HepG2 (cell line): ENCODE results near the gene SMYD5. TPM values are rescaled to one million over a fixed set of nuclear protein-coding genes. Genes with fewer than 3 reads are reported as not detected.
A peak's percentile ranks its signal among the peaks of the same experiment; 100 is the strongest.

Experiments used
- PAXIP1 ChIP-seq: sonication (generic); formaldehyde crosslinking; conservative IDR thresholded peaks from 2 replicates; pipeline ENCODE4 v1.4.0; 2020; ENCODE audit warnings: mild to moderate bottlenecking, missing genetic modification reagents, moderate library complexity
- ZBTB33 ChIP-seq: sonication (generic); formaldehyde crosslinking; IDR thresholded peaks from 2 replicates; pipeline ENCODE4 v1.4.0; 2020; ENCODE audit warnings: missing genetic modification reagents
- ZFP91 ChIP-seq: sonication (generic); formaldehyde crosslinking; IDR thresholded peaks from 2 replicates; pipeline ENCODE4 v1.9.0; 2022; ENCODE audit warnings: missing genetic modification reagents, mild to moderate bottlenecking, borderline replicate concordance
- ZNF646 ChIP-seq: sonication (generic); formaldehyde crosslinking; IDR thresholded peaks from 2 replicates; pipeline ENCODE4 v1.9.0; 2021; ENCODE audit warnings: mild to moderate bottlenecking, missing genetic modification reagents
- ZNF790 ChIP-seq: sonication (generic); formaldehyde crosslinking; IDR thresholded peaks from 2 replicates; pipeline ENCODE4 v1.8.0; 2022; ENCODE audit warnings: missing genetic modification reagents, mild to moderate bottlenecking, borderline replicate concordance
- polyA plus RNA-seq, 8 experiments: library from polyadenylated mRNA; depleted of rRNA in 3 of 8; stranded (reverse) in 7 of 8; unstranded in 1 of 8; fragments of >200 nt; fragmentation: Illumina TruSeq in 4 of 8; extraction: Trizol in 4 of 8; gene quantifications; 2 replicates each; pipeline versions ENCODE4 v1.2.1 to v1.2.3, GENCODE V29; 2011 to 2016; ENCODE audit warnings: low read depth in 4 of 8, missing spikeins in 1 of 8, mixed read lengths in 1 of 8; ENCODE audit not compliant: insufficient read depth in 1 of 8
- total RNA-seq, 5 experiments: library from RNA; depleted of rRNA; stranded (reverse); fragments of >200 nt; fragmentation: Illumina TruSeq; extraction: Trizol; gene quantifications; 2 replicates each; pipeline ENCODE4 v1.2.3, GENCODE V29; 2016; ENCODE audit warnings: low read depth in 1 of 5

SMYD5 gene
- total and polyA plus RNA-seq, 2 of the 13 experiments (the other 11 are each of a cell fraction or from before 2014, with no cell fraction given), result 55.8 to 70.4 TPM

GRCh38 chr2:73235315-73236028 is 21.4 kb downstream of the SMYD5 start (continued):
- 0 out of 2 replicates have a peak, but pooled peaks have one; percentile 22 for TF ChIP-seq ZNF646
- peak; percentile 90 for TF ChIP-seq ZBTB33 (CRISPR knock-in tag)
- TF ChIP-seq PAXIP1 (CRISPR knock-in tag), result no peak
- TF ChIP-seq ZNF790 (CRISPR knock-in tag), result peak; percentile 64; the same call in 1 of the 2 replicates
- TF ChIP-seq ZFP91 (CRISPR knock-in tag), result no peak
